EH (cell line): ENCODE measurements around the gene KIF21B.

Source experiments
- DNase-seq: peaks from one replicate; pipeline ENCODE4 v3.0.0-alpha.2; 2015; ENCODE audit warnings: low read depth

Gene KIF21B

DNA sequence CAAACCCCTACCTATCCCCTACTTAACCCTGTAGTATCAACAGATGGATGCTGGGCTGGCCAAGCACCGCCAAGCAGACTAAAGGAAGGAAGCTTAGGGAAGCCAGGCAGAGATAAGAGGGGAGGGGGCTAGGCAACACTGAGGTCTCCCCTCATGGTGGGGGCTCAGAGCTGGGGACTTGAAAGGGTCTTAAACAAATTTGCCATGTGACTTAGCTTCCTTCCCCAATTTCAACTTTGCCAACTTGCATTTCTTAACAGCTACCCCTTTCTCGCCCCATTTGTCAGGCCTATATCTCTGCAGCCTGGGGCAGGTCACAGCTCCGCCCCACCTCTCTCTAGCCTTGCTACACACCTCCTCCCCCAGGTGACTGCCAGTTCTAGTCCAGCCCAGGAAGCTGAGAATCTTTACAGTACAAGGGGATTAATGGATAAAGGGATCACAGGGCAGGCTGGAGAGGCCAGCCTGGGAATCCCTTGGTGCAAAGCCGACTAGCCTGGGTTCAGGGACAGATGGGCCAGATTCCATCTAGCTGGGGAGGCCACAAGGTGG is 3.4 kb downstream of the KIF21B start:
- no peak for DNase-seq

- peak; percentile 71 for DNase-seq
Observed at GRCh38 chr1:201019321-201019977, 4.1 kb downstream of the KIF21B start.

GRCh38 chr1:201017828-201018163 is 5.7 kb downstream of the KIF21B start:
- DNase-seq, result no peak

- DNase-seq, result no peak
Observed at GRCh38 chr1:201016943-201017827, 6.3 kb downstream of the KIF21B start.

- peak; percentile 61 for DNase-seq
Observed at GRCh38 chr1:201016211-201016651, 7.3 kb downstream of the KIF21B start.

DNA sequence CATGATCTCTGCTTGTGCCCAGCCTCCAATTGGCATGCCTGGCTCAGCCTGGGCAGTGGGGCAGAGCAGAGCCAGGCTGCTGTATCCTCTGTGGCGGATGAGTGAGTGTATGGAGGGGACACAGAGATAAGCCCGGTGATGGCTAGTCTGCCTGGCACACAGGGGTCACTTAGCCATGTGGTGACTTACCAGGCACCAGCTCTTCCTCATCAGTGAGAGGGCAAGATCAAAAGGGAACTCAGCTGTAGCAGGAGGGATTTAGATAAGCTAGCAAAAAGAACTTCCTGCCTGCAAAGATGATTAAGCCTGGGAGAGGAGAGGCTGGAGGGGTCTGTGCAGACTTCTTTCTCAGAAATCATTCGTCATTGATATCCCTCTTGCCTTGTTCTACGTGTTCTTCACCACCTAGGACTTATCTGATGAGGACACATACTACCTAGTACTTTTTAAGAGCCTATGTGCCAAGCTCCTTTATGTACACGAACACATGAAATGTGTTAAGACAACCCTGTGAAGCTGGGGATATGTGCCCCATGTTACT is 7.9 kb downstream of the KIF21B start:
- DNase-seq, result no peak

GRCh38 chr1:201014816-201015200 is 8.7 kb downstream of the KIF21B start:
- no peak for DNase-seq

DNA sequence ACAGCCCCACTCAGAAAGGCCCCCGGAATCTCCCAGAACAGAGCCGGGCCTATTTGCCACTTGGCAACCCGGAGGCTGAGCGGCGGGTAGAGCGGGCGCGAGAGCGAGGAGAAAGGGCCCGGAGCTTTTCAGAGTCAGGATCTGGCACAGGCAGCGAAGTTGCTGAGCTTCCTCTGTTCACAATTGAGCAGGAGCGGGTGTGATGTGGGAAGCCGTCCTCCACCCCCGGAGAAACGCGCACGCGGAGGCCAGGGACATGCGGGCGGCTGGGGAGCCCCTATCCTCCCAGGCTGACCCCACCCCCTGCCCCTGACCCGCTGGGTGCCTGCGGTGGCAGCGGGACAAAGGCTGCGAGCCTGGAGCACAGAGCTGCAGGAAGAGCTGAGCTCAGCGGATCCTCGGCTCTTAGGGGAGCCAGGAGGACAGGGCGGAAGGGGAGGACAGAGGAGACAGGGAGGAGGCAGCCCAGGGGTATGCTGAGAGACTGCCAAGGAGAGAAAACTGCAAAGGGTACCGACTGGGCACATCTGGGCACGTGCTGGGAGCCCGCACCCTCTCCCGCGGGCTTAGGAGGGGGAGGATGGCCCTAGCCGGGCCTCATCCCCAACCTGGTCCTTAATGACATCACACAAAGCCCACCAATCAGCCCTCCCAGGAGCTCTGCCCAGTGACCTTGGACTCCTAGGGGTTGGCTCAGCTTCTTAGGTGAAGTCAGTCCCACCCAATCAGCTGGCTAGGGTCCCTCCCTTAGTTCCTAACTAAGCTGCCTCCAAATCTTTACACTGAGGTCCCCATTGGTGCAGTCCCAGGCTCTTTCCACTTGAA is 9.3 kb downstream of the KIF21B start:
- no peak for DNase-seq

DNA sequence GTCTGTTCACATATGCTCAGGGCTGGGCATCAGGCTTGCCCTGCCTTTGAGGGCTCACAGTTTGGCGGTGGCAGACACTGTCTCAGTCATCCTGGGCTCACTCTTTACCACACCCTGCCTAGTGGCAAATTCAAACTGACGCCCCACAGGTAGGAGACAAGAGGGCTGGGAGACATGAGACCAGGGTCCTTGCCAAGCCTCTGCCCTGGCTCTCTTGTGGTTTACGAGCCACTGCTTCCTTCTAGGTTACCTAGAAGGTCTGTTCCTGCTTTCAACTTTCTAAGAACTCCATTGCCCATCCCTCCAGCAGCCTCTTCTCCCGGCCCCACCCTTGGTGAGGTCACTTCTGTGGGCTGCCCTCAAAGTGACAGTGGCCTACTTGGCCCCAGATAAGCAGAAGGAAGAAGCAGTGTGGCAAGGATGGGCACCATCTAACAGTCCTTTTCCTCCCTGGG is 10.5 kb downstream of the KIF21B start:
- DNase-seq, result no peak

DNA sequence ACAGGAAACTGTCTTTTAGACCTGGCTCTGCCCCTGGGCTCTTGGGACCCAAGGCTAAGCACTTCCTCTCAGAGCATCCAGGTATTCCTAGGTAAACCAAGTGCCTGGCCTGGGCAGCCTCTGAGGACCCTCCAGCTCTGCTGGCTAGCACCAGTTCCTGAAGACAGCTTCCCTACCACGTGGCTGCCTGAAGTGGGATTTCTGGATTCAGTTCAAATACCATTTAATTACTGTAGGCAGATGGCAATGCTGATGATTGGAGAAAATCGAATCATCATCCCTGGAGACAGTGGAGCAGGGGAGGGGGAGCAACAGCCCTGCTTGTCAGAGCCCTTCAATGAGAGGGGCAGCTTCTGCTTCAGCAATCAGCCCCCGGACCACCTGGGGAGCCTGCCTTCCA is 11.9 kb downstream of the KIF21B start:
- no peak for DNase-seq

- no peak for DNase-seq
Observed at GRCh38 chr1:201009962-201010645, 13.4 kb downstream of the KIF21B start.

- DNase-seq, result no peak
Observed at GRCh38 chr1:201008666-201009360, 14.7 kb downstream of the KIF21B start.

DNA sequence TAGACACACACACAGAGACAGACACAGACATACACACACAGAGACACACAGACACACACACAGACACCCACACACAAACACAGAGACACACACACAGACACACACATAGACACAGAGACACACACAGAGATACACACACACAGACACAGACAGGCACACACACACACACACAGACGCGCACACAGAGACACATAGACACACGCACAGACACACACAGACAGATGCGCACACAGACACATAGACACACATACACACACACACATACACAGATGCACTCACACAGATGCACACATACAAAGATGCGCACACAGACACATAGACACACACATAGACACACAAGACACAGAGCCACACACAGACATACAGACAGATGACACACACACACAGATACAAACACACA is 16.0 kb downstream of the KIF21B start:
- no peak for DNase-seq

DNA sequence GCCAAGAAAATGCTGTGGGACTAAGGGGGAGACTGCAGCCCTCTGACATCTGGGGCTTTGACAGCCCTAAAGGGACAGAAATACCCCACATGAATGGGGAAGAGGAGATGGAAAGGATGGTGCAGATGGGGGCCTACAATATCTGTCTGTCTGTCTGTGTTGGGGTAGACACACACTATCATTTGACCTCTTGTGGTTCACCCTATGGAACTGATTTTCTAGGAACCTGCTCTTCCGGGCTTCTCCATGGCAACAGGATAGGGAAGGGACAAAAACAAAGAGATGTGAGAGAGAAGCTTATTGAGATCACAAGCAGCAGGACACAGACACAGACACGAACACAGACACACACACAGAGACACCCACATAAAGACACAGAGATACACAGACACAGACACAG is 17.1 kb downstream of the KIF21B start:
- DNase-seq, result no peak

GRCh38 chr1:201004732-201005131 is 18.8 kb downstream of the KIF21B start:
- no peak for DNase-seq

DNA sequence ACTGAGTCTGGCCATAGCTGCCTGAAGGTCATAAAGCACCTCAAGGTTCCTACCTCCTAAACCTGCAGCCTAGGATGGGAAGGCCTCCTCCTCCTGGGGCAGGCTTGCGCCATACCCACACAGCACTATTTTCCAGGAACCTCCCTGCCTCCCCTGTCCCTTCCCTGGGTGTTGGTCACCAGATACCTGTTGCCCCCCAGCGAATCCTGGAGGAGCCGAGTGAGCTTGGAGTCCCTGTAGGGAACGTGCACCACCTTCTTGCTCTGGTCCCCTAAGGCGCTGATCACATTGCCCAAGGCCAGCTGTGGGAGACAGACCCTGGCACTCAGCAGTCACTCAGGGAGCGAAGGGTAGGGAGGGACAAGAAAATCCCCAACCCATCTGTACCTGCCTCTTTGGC is 19.4 kb downstream of the KIF21B start:
- DNase-seq, result no peak

DNA sequence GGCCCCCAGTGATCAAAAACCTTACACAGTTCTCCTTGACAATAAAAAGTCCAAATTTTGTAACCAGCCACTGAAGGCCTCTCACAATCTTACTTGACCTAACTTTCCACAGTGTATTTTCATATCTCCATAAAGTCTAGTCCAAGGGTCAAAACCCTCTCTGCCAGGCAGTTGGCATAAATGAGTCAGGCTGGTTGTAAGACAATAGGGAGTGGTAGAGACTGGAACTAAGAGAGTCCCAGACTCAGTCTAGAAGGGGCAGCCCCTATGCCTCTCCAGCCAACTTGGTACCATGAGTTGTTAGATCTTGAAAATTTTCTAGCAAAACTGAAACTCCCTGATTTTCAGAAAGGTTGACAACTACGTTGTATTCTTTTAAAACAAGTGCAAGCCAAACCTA is 21.0 kb downstream of the KIF21B start:
- DNase-seq, result no peak

GRCh38 chr1:201001962-201002361 is 21.6 kb downstream of the KIF21B start:
- no peak for DNase-seq

DNA sequence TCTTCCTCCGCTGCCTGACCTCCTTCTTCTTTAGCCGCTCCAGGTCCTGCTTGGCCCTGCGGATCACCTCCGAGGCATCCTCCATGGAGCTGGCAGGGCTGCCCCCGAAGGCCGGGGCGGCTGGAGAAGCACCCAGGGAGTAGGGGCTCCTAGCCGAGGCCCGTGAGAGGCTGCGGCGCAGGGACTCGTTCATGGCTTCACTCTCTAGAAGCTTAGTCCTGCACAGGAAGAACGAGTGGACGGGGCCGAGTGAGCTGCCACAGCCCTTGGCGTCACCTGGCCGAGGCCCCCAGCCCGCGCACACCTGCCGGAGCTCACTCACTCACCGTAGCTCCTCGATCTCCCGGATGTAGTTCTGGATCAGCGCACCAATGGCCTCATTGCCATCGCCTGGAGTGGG is 23.1 kb downstream of the KIF21B start:
- DNase-seq, result no peak

DNA sequence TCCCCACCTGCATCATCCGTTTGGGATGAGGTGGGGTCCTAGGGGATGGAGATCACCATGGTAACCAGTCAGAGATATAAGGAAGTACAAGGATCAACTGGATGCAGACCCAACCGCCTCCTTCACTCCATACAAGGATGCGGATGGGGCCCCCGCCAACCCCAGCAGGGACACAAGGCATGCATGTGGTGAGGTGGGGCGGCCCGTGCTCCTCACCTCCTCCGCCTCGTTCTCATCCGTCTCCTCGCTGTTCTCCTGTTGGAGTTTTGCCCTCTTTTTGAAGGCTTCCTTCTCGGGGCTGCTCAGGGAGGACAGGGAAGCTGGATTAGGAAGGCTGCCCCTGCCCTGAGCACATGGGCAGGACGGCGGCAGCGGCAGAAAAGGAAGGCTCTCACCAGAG is 23.8 kb downstream of the KIF21B start:
- no peak for DNase-seq

GRCh38 chr1:200998323-200998722 is 25.2 kb downstream of the KIF21B start:
- no peak for DNase-seq
